ENCODE data around the gene RNMT. TPM values are rescaled to one million over a fixed set of nuclear protein-coding genes. Genes with fewer than 3 reads are reported as not detected.

Gene RNMT
- total RNA-seq, 1 donor from 2014 or later: 30.7 TPM

DNA sequence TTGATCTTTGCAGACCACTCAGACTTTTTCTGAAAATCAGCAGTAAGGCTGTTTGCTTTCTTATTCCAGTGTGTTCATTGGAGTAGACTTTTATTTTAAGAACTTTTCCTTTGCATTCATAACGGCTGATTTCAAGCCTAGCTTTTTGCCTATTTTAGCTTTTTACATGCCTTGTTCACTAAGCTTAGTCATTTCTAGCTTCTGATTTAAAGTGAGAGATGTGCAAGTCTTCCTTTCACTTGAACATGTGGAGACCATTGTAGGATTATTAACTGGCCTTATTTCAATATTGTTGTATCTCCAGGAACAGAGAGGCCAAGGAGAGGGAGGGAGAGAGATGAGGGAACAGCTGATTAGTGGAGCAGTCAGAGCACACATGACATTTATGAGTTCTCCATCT lies 32.1 kb downstream of the RNMT start:
- H3K4me3 Mint-ChIP-seq (ENCODE audit: unreplicated experiment): no peak overlapping the region
- TF ChIP-seq, protein P1, sequence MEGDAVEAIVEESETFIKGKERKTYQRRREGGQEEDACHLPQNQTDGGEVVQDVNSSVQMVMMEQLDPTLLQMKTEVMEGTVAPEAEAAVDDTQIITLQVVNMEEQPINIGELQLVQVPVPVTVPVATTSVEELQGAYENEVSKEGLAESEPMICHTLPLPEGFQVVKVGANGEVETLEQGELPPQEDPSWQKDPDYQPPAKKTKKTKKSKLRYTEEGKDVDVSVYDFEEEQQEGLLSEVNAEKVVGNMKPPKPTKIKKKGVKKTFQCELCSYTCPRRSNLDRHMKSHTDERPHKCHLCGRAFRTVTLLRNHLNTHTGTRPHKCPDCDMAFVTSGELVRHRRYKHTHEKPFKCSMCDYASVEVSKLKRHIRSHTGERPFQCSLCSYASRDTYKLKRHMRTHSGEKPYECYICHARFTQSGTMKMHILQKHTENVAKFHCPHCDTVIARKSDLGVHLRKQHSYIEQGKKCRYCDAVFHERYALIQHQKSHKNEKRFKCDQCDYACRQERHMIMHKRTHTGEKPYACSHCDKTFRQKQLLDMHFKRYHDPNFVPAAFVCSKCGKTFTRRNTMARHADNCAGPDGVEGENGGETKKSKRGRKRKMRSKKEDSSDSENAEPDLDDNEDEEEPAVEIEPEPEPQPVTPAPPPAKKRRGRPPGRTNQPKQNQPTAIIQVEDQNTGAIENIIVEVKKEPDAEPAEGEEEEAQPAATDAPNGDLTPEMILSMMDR (IDR thresholded peaks at IDR 0.05; ENCODE audit: unreplicated experiment): no peak
- peaks cover 2% of the 10 kb centered on the region for H3K27me3 Mint-ChIP-seq (ENCODE audit: unreplicated experiment)
- H3K4me1 Mint-ChIP-seq (ENCODE audit: unreplicated experiment): peaks cover 3% of the 10 kb centered on the region
- DNase-seq (ENCODE audit: low spot score): no peak
- no peak overlapping the region for H3K27ac Mint-ChIP-seq (ENCODE audit: unreplicated experiment)
- no peaks in the 10 kb centered on the region for H3K9me3 Mint-ChIP-seq (ENCODE audit: unreplicated experiment)
- peaks cover 44% of the 10 kb centered on the region for H3K36me3 Mint-ChIP-seq (ENCODE audit: low read depth, unreplicated experiment)

DNA sequence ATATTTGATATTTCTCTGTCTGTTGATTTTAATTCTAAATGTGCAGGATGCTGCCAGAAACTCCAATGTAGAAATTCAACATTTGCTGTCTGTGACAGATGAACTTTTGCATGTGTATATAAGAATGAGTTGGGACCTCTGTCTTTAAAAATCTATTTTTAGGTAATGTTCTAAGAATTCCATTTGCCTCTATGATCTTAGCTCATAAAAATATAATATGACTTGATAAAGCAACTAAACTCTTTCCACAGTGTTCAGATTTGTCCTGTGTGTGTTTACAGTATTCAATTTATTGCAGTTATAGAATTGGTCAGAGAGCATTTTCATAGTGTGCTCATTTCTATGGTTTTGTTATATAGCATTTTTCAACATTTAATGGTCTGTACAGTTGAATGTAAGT lies 33.6 kb downstream of the RNMT start:
- no peak for DNase-seq (ENCODE audit: low spot score)
- H3K27ac Mint-ChIP-seq (ENCODE audit: unreplicated experiment): no peak overlapping the region
- TF ChIP-seq, protein P1 (IDR thresholded peaks at IDR 0.05; ENCODE audit: unreplicated experiment): no peak
- peaks cover 45% of the 10 kb centered on the region for H3K36me3 Mint-ChIP-seq (ENCODE audit: low read depth, unreplicated experiment)
- no peaks in the 10 kb centered on the region for H3K9me3 Mint-ChIP-seq (ENCODE audit: unreplicated experiment)
- H3K4me1 Mint-ChIP-seq (ENCODE audit: unreplicated experiment): peaks cover 3% of the 10 kb centered on the region
- H3K27me3 Mint-ChIP-seq (ENCODE audit: unreplicated experiment): peaks cover 5% of the 10 kb centered on the region
- no peak overlapping the region for H3K4me3 Mint-ChIP-seq (ENCODE audit: unreplicated experiment)

DNA sequence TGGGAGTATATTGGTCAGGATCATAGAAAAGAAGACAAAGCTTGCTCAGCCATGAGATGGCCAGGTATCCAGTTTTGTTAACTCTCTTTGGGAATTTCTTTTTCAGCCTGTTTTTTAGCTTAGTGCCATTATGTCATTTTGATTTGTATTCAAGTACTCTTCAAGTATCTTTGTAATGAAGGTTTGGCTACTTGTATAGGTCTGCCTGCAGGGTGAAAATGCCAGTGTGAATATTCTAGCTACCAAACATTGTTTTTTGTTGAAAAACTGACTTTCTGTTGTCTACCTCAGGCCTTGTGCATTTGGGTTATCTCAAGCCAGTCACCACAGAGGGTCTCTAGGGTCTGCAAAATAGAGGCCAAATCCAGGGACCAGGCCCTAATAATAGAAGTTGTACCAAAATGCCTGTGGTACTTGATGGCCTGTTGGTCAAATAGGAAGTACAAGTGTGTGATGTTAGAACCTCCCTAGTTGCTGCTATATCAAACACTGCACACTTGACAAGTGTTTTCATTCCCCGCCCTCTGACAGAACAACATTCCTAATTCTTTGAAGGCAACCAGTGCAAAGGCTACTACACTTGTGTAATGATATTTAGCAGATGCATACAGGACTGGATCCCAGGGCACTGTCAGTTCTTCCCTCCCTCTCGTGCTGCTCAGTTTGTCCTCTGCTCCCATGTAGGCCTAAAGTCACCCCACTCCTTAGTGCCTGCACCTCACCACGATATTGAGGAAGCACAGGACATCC lies 36.4 kb downstream of the RNMT start:
- peaks cover 5% of the 10 kb centered on the region for H3K27me3 Mint-ChIP-seq (ENCODE audit: unreplicated experiment)
- H3K4me3 Mint-ChIP-seq (ENCODE audit: unreplicated experiment): no peak overlapping the region
- no peak overlapping the region for H3K27ac Mint-ChIP-seq (ENCODE audit: unreplicated experiment)
- H3K36me3 Mint-ChIP-seq (ENCODE audit: low read depth, unreplicated experiment): peaks cover 30% of the 10 kb centered on the region
- H3K4me1 Mint-ChIP-seq (ENCODE audit: unreplicated experiment): peaks cover 3% of the 10 kb centered on the region
- H3K9me3 Mint-ChIP-seq (ENCODE audit: unreplicated experiment): no peaks in the 10 kb centered on the region
- no peak for DNase-seq (ENCODE audit: low spot score)
- TF ChIP-seq, protein P1 (IDR thresholded peaks at IDR 0.05; ENCODE audit: unreplicated experiment): no peak

DNA sequence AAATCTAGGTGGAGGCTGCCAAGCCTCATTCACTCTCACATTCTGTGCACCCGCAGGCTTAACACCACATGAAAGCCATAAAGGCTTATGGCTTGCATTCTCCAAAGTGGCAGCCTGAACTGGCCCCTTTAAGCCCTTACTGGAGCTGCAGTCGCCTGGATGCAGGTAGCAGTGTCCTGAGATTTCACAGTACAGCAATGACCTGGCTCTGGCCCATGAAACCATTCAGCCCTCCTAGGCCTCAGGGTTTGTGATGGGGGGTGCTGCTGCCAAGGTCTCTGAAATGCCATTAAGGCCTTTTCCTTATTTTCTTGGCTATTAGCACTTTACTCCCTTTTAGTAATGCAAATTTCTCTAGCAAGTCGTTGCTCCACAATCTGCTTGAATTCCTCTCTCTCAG lies 48.6 kb downstream of the RNMT start:
- H3K4me3 Mint-ChIP-seq (ENCODE audit: unreplicated experiment): no peak overlapping the region
- H3K27me3 Mint-ChIP-seq (ENCODE audit: unreplicated experiment): no peaks in the 10 kb centered on the region
- TF ChIP-seq, protein P1 (IDR thresholded peaks at IDR 0.05; ENCODE audit: unreplicated experiment): no peak
- H3K36me3 Mint-ChIP-seq (ENCODE audit: low read depth, unreplicated experiment): no peaks in the 10 kb centered on the region
- no peak overlapping the region for H3K27ac Mint-ChIP-seq (ENCODE audit: unreplicated experiment)
- H3K4me1 Mint-ChIP-seq (ENCODE audit: unreplicated experiment): no peaks in the 10 kb centered on the region
- no peak for DNase-seq (ENCODE audit: low spot score)
- no peaks in the 10 kb centered on the region for H3K9me3 Mint-ChIP-seq (ENCODE audit: unreplicated experiment)

DNA sequence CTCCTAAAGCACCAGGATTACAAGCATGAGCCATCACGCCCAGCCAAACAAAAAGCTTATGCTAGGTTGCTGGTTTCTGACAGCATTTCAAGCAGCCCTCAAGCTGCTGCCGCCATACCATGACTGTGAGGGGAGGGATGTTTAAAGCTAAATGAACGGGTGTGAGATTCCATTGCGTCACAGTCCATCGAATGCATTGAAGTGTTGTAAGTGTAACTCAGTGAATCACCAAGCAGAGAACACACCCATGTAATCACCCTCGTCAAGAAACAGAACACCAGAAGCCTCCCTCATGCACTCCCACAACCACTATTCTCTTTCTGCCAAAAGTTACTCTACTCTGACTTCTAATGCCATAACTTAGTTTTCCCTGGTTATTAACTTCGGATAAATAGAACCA lies 64.7 kb downstream of the RNMT start:
- Mint-ChIP-seq H3K36me3 (ENCODE audit: low read depth, unreplicated experiment) (no peaks in the 10 kb centered on the region), H3K27ac (ENCODE audit: unreplicated experiment) (no peak overlapping the region), H3K4me3 (ENCODE audit: unreplicated experiment) (no peak overlapping the region), H3K4me1 (ENCODE audit: unreplicated experiment) (peaks cover 8% of the 10 kb centered on the region), H3K27me3 (ENCODE audit: unreplicated experiment) (no peaks in the 10 kb centered on the region), H3K9me3 (ENCODE audit: unreplicated experiment) (no peaks in the 10 kb centered on the region)
- TF ChIP-seq, protein P1 (IDR thresholded peaks at IDR 0.05; ENCODE audit: unreplicated experiment): no peak
- DNase-seq (ENCODE audit: low spot score): no peak
